Ascending aorta (tissue), 2 donors: ENCODE measurements around the gene LY6G5C. TPM values are rescaled to one million over a fixed set of nuclear protein-coding genes. Genes with fewer than 3 reads are reported as not detected.
A peak's percentile ranks its signal among the peaks of the same experiment; 100 is the strongest.

Experiments
- DNase-seq, 2 donors: peaks; one replicate each; pipeline ENCODE4 v3.0.0-alpha.2; 2019; ENCODE audit warnings: low spot score in 2 of 2
- H3K27ac ChIP-seq, 2 donors: fragments of 200-600 bp; sonication (generic); one replicate each; pipeline ENCODE4 v1.5.1; 2016 to 2017; ENCODE audit warnings: mild to moderate bottlenecking in 1 of 2
- H3K27me3 ChIP-seq: fragments of 200-600 bp; sonication (generic); one replicate; pipeline ENCODE4 v1.5.1; 2017
- H3K36me3 ChIP-seq, 2 donors: fragments of 200-600 bp; sonication (generic); one replicate each; pipeline ENCODE4 v1.5.1; 2016
- H3K4me1 ChIP-seq, 2 donors: fragments of 200-600 bp; sonication (generic); one replicate each; pipeline ENCODE4 v1.5.1; 2016 to 2017; ENCODE audit warnings: mild to moderate bottlenecking in 1 of 2
- H3K4me3 ChIP-seq, 2 donors: fragments of 200-600 bp; sonication (generic); one replicate each; pipeline ENCODE4 v1.5.1; 2016 to 2017; ENCODE audit warnings: mild to moderate bottlenecking in 1 of 2
- H3K9me3 ChIP-seq, 2 donors: fragments of 200-600 bp; sonication (generic); one replicate each; pipeline ENCODE4 v1.5.1; 2016
- CTCF ChIP-seq, 3 experiments: fragments of 200-600 bp in 2 of 3; fragments of 450-650 bp in 1 of 3; sonication (generic) in 2 of 3; IDR thresholded peaks; one replicate each; pipeline ENCODE4 v1.5.1; 2016 to 2019; ENCODE audit warnings: antibody characterized with exemption in 3 of 3, mild to moderate bottlenecking in 1 of 3, moderate library complexity in 1 of 3
- intact Hi-C: fragments of 100-400 bp; cut with DNase I; formaldehyde crosslinking; loops from one replicate; pipeline ENCODE4 v1.15.1; 2023
- total RNA-seq: library from RNA; depleted of rRNA; stranded (reverse); fragments of >200 nt; gene quantifications from one replicate; pipeline ENCODE4 v1.1.0, GENCODE V29; 2016

The LY6G5C gene
- total RNA-seq, 1 donor from 2014 or later: 0.96 TPM

DNA sequence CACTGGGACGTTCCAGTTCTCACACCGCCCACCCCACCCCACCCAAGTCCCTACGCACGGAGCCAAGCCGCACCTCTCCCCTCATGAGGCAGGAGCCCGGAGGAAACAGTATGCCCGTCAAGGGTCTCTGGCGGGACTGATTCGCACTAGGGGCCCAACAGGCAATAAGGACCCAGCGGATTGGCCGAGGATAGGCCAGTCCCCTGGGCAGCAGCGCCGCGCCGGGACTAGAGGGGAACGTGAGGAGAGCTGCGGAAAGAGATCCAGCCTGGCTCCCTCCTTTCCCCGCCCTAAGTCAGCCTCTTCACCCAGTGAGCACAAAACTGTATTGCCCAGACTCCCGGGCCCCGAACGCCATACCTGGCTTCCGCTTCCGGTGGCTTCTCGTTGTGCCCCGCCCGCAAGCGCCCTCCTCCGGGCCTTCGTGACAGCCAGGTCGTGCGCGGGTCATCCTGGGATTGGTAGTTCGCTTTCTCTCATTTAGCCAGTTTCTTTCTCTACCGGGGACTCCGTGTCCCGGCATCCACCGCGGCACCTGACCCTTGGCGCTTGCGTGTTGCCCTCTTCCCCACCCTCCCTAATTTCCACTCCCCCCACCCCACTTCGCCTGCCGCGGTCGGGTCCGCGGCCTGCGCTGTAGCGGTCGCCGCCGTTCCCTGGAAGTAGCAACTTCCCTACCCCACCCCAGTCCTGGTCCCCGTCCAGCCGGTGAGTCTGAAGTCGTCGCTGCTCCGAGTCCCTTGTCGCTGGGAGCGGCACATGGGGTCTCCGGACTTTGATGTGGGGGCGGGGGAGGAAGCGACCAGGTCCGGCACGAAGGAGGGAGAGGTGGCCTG, 15.1 kb downstream of the LY6G5C start, which contains the start of gene CSNK2B:
CSNK2B (plus strand) TSS at position 580 of the 836 bp plus-strand sequence. CDS start 752 bp downstream, outside the sequence.
- Histone ChIP-seq H3K27me3 (no peaks in the 10 kb centered on the region), H3K4me3 (peak within 1 kb of the TSS; percentile 72 to 97), H3K36me3 (peaks cover 42% of the 10 kb centered on the region in 2 donors), H3K27ac (peak within 1 kb of the TSS; percentile 91 to 97), H3K9me3 (no peaks in the 10 kb centered on the region), H3K4me1 (peaks cover 16 to 34% of the 10 kb centered on the region in 2 donors)
- DNase-seq: peak; percentile 97 to 99
- TF ChIP-seq CTCF (IDR thresholded peaks at IDR 0.05): peak in 1 of 3 experiments; percentile 35
- intact Hi-C loops: loop anchor here (1.0 to 10.0 kb wide), 7 partner anchors 13 to 1649 kb away; partner anchors contain the start of genes ABHD16A, AGPAT1, BAG6 and DDAH2

GRCh38 chr6:31664790-31665500, 15.9 kb downstream of the LY6G5C start, which contains the start of gene GPANK1:
GPANK1 (minus strand) TSS chr6:31664997; CDS start chr6:31664478, 519 bp downstream.
- no peak for TF ChIP-seq CTCF (IDR thresholded peaks at IDR 0.05)
- H3K27me3 ChIP-seq: no peaks in the 10 kb centered on the region
- H3K9me3 ChIP-seq: no peaks in the 10 kb centered on the region
- peak within 1 kb of the TSS; percentile 91 to 97 for H3K27ac ChIP-seq
- intact Hi-C loops: loop anchor here (1.0 to 10.0 kb wide), 7 partner anchors 13 to 1650 kb away; partner anchors contain the start of genes AGPAT1, BAG6, NELFE and PRRC2A
- peaks cover 16 to 34% of the 10 kb centered on the region in 2 donors for H3K4me1 ChIP-seq
- H3K4me3 ChIP-seq: peak within 1 kb of the TSS; percentile 72 to 97
- peaks cover 34 to 35% of the 10 kb centered on the region in 2 donors for H3K36me3 ChIP-seq
- DNase-seq: peak; percentile 73 to 96

GRCh38 chr6:31663961-31664789, 16.7 kb downstream of the LY6G5C start:
- Histone ChIP-seq H3K27me3 (no peaks in the 10 kb centered on the region), H3K9me3 (no peaks in the 10 kb centered on the region), H3K36me3 (peaks cover 26 to 27% of the 10 kb centered on the region in 2 donors), H3K4me3 (peak overlapping the region; percentile 72 to 97), H3K27ac (peak overlapping the region; percentile 91 to 97), H3K4me1 (peaks cover 20 to 41% of the 10 kb centered on the region in 2 donors)
- intact Hi-C loops: loop anchor here (1.0 to 10.0 kb wide), 4 partner anchors 44 to 1651 kb away; partner anchors contain the start of genes AGPAT1, PRRC2A, RNF5 and TAPBP
- no peak for TF ChIP-seq CTCF (IDR thresholded peaks at IDR 0.05)
- peak in 1 of 2 donors; percentile 77 for DNase-seq

DNA sequence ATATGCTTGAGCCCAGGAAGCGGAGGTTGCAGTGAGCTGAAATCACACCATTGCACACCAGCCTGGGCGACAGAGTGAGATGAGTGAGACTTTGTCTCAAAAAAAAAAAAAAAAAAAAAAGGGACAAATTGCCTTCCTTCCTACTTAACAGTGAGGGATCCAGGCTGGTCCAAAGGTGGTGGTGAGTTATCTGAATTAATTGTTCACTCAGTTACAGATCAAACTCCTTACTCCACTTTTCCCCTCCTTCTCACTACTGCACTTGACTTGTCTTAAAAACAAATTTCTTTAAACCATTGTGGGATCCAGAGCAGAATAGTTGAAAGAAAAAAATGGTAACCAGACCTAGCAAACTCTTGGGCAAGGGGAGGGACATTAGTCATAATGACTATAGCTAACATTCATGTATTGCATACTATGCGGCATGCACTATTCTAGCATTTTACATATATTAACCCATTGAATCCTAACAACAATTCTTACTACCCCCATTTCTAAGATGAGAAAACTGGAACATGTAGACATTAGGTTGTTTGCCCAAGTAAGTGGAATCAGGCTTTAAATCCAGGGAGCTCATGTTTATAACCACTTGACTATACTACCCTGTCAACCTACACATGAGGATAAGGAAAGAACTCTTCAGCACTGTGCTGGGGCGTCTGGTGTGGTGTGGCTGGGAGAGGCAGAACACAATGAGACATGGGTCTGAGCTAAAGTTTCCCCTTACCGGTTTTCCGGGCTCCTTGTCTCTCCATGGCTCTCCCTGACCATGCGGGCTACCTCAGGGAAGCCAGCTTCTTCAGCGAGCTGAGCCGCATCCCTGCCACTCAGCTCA, 17.5 kb downstream of the LY6G5C start:
- intact Hi-C loops: loop anchor here (5.0 to 10.0 kb wide), 3 partner anchors 511 to 1651 kb away; partner anchors contain the start of genes AGPAT1, RNF5, TAPBP and ZBTB22
- Histone ChIP-seq H3K9me3 (no peaks in the 10 kb centered on the region), H3K27ac (peak overlapping the region; percentile 91 to 97), H3K36me3 (peaks cover 18 to 19% of the 10 kb centered on the region in 2 donors), H3K4me3 (peak overlapping the region; percentile 72 to 97), H3K27me3 (no peaks in the 10 kb centered on the region), H3K4me1 (peaks cover 24 to 49% of the 10 kb centered on the region in 2 donors)
- no peak for TF ChIP-seq CTCF (IDR thresholded peaks at IDR 0.05)
- no peak for DNase-seq
